HepG2 (cell line): ENCODE data around the gene MSH4. TPM values are rescaled to one million over a fixed set of nuclear protein-coding genes. Genes with fewer than 3 reads are reported as not detected.

Experiments
- ATAC-seq: fragments of 200-7000 bp; cut with Tn5 transposase; 3 replicates; pipeline ENCODE4 v1.9.1; 2020; ENCODE audit warnings: mild to moderate bottlenecking, moderate library complexity
- BruUV-seq: library from RNA; stranded (reverse); fragments of 400-500 nt; replicated peaks from 2 replicates; lab custom pipeline; 2021; lab: Mats Ljungman, UMichigan
- CTCF ChIA-PET: fragments of 300-600 bp; formaldehyde crosslinking; extraction: SDS; loops from one replicate; lab custom pipeline; 2021; ENCODE audit warnings: low total read pairs, inconsistent platforms, low intra/inter-chr PET ratio; lab: Yijun Ruan, JAX
- POLR2A ChIA-PET: fragments of 350-600 bp; sonication (Branson Sonifier 250); formaldehyde crosslinking; loops from one replicate; lab custom pipeline; 2020; ENCODE audit warnings: antibody characterized with exemption, inconsistent platforms; lab: Yijun Ruan, JAX
- DNase-seq: peaks from one replicate; pipeline ENCODE4 v3.0.0-alpha.2; 2015; ENCODE audit warnings: low spot score
- FAIRE-seq: peaks from 3 replicates; lab custom pipeline; 2011; peaks lifted over from hg19 to GRCh38; lab: Jason Lieb, UNC
- H2AFZ ChIP-seq: one replicate; pipeline ENCODE4 v1.6.1; 2011; ENCODE audit warnings: low read length, inconsistent platforms
- H3K27ac ChIP-seq: fragments of 300-600 bp; 3 replicates; pipeline ENCODE4 v1.8.0; 2011; ENCODE audit warnings: mixed run types, mild to moderate bottlenecking, mixed read lengths, low read length, inconsistent platforms; ENCODE audit not compliant: insufficient read depth; ENCODE audit errors: extremely low read length
- H3K27me3 ChIP-seq, 2 experiments: fragments of 200-600 bp in 1 of 2; 2 replicates in 1 of 2; 3 replicates in 1 of 2; pipeline versions ENCODE4 v1.6.0 to v1.8.0; 2011; ENCODE audit warnings: low read length in 2 of 2, mild to moderate bottlenecking in 2 of 2, moderate library complexity in 2 of 2, inconsistent platforms in 1 of 2; ENCODE audit not compliant: insufficient read depth in 2 of 2, control insufficient read depth in 1 of 2
- H3K36me3 ChIP-seq, 2 experiments: fragments of 200-600 bp in 1 of 2; replicated peaks in 1 of 2; 2 replicates in 1 of 2; 3 replicates in 1 of 2; pipeline versions ENCODE4 v1.5.1 to v1.8.0; 2011; ENCODE audit warnings: low read length in 2 of 2, inconsistent platforms in 1 of 2; ENCODE audit not compliant: insufficient read depth in 2 of 2, control insufficient read depth in 1 of 2
- H3K4me1 ChIP-seq: 2 replicates; pipeline ENCODE4 v1.5.1; 2012; ENCODE audit warnings: low read length, inconsistent platforms; ENCODE audit not compliant: insufficient read depth
- H3K4me2 ChIP-seq: 2 replicates; pipeline ENCODE4 v1.6.0; 2011; ENCODE audit warnings: low read depth, low read length, inconsistent platforms
- H3K4me3 ChIP-seq, 3 experiments: fragments of 200-600 bp in 1 of 3; sonication (generic), shearing (Covaris generic) in 1 of 3; replicated peaks in 1 of 3; 2 replicates each; pipeline ENCODE4 v1.5.1; 2011 to 2016; ENCODE audit warnings: low read length in 3 of 3, inconsistent platforms in 2 of 3, low read depth in 2 of 3, mild to moderate bottlenecking in 2 of 3, control low read depth in 1 of 3, mixed read lengths in 1 of 3; ENCODE audit not compliant: insufficient read depth in 1 of 3
- H3K79me2 ChIP-seq: one replicate; pipeline ENCODE4 v1.6.1; 2011; ENCODE audit warnings: low read length, inconsistent platforms; ENCODE audit not compliant: insufficient read depth
- H3K9ac ChIP-seq: 2 replicates; pipeline ENCODE4 v1.6.0; 2011; ENCODE audit warnings: mild to moderate bottlenecking, low read depth, low read length, inconsistent platforms; ENCODE audit not compliant: insufficient read depth
- H3K9me3 ChIP-seq: 2 replicates; pipeline ENCODE4 v1.5.1; 2012; ENCODE audit warnings: mild to moderate bottlenecking, low read length
- H4K20me1 ChIP-seq: 2 replicates; pipeline ENCODE4 v1.6.0; 2011; ENCODE audit warnings: inconsistent platforms, mild to moderate bottlenecking, low read length, moderate library complexity; ENCODE audit not compliant: insufficient read depth
- ATAD3A ChIP-seq: sonication (generic); formaldehyde crosslinking; IDR thresholded peaks from 2 replicates; pipeline ENCODE4 v1.4.0; 2020; ENCODE audit warnings: missing genetic modification reagents
- BRF2 ChIP-seq: sonication (generic); formaldehyde crosslinking; IDR thresholded peaks from 2 replicates; pipeline ENCODE4 v1.8.1; 2022; ENCODE audit warnings: mild to moderate bottlenecking, missing genetic modification reagents
- CREM ChIP-seq, 2 experiments: sonication (generic) in 1 of 2; formaldehyde crosslinking in 1 of 2; IDR thresholded peaks; 2 replicates each; pipeline versions ENCODE4 v1.4.0 to v1.6.1; 2016 to 2020; ENCODE audit warnings: antibody characterized with exemption in 1 of 2, mild to moderate bottlenecking in 1 of 2, missing genetic modification reagents in 1 of 2
- EZH2 ChIP-seq: conservative IDR thresholded peaks from 2 replicates; pipeline ENCODE4 v1.6.1; 2012; ENCODE audit warnings: mild to moderate bottlenecking, low read depth, low read length, moderate library complexity
- FOXM1 ChIP-seq: sonication (generic); formaldehyde crosslinking; IDR thresholded peaks from 2 replicates; pipeline ENCODE4 v1.5.0; 2020; ENCODE audit warnings: missing genetic modification reagents
- KLF13 ChIP-seq: sonication (generic); formaldehyde crosslinking; IDR thresholded peaks from 2 replicates; pipeline ENCODE4 v1.4.0; 2020; ENCODE audit warnings: mild to moderate bottlenecking, missing genetic modification reagents
- MED1 ChIP-seq: sonication (generic); formaldehyde crosslinking; IDR thresholded peaks from 2 replicates; pipeline ENCODE4 v1.4.0; 2020; ENCODE audit warnings: missing genetic modification reagents
- MYNN ChIP-seq: sonication (generic); formaldehyde crosslinking; IDR thresholded peaks from 2 replicates; pipeline ENCODE4 v1.4.0; 2020; ENCODE audit warnings: mild to moderate bottlenecking, low read depth, missing genetic modification reagents
- NFKB2 ChIP-seq: sonication (generic); formaldehyde crosslinking; IDR thresholded peaks from 2 replicates; pipeline ENCODE4 v1.4.0; 2020; ENCODE audit warnings: missing genetic modification reagents, borderline replicate concordance
- SALL1 ChIP-seq: sonication (generic); formaldehyde crosslinking; IDR thresholded peaks from 2 replicates; pipeline ENCODE4 v1.8.0; 2022; ENCODE audit warnings: mild to moderate bottlenecking, missing genetic modification reagents
- TARDBP ChIP-seq: sonication (generic); formaldehyde crosslinking; IDR thresholded peaks from 2 replicates; pipeline ENCODE4 v1.8.0; 2022; ENCODE audit warnings: mild to moderate bottlenecking, missing genetic modification reagents
- U2AF1 ChIP-seq: fragments of 200-400 bp; formaldehyde crosslinking; optimal IDR thresholded peaks from 2 replicates; pipeline ENCODE3; 2017; ENCODE audit warnings: mild to moderate bottlenecking, low read depth, low read length
- ZFP62 ChIP-seq: sonication (generic); formaldehyde crosslinking; IDR thresholded peaks from 2 replicates; pipeline ENCODE4 v1.4.0; 2020; ENCODE audit warnings: missing genetic modification reagents
- ZNF142 ChIP-seq: sonication (generic); formaldehyde crosslinking; IDR thresholded peaks from 2 replicates; pipeline ENCODE4 v1.4.0; 2020; ENCODE audit warnings: missing genetic modification reagents
- ZNF496 ChIP-seq: sonication (generic); formaldehyde crosslinking; IDR thresholded peaks from 2 replicates; pipeline ENCODE4 v1.8.1; 2023; ENCODE audit warnings: mild to moderate bottlenecking, moderate library complexity, missing genetic modification reagents; ENCODE audit not compliant: insufficient replicate concordance
- WGBS: methylation state at CpG from one replicate; pipeline ENCODE4 v1.1.6; 2017; ENCODE audit warnings: low lambda C conversion rate; 5-methylcytosine and 5-hydroxymethylcytosine counted together
- in situ Hi-C: cut with HindIII; loops from 2 replicates; pipeline ENCODE4 v1.10.0; 2017; ENCODE audit warnings: low pct_unique_long_range_greater_than_20kb; ENCODE audit not compliant: extremely low pct_ligation_motif_present
- intact Hi-C: fragments of 100-400 bp; cut with micrococcal nuclease; formaldehyde crosslinking; loops from one replicate; pipeline ENCODE4 v1.10.0; 2022; ENCODE audit not compliant: unreplicated experiment
- polyA plus RNA-seq, 8 experiments: library from polyadenylated mRNA; depleted of rRNA in 3 of 8; stranded (reverse) in 7 of 8; unstranded in 1 of 8; fragments of >200 nt; fragmentation: Illumina TruSeq in 4 of 8; extraction: Trizol in 4 of 8; gene quantifications; 2 replicates each; pipeline versions ENCODE4 v1.2.1 to v1.2.3, GENCODE V29; 2011 to 2016; ENCODE audit warnings: low read depth in 4 of 8, missing spikeins in 1 of 8, mixed read lengths in 1 of 8; ENCODE audit not compliant: insufficient read depth in 1 of 8
- total RNA-seq, 5 experiments: library from RNA; depleted of rRNA; stranded (reverse); fragments of >200 nt; fragmentation: Illumina TruSeq; extraction: Trizol; gene quantifications; 2 replicates each; pipeline ENCODE4 v1.2.3, GENCODE V29; 2016; ENCODE audit warnings: low read depth in 1 of 5
- TF ChIP-seq, protein P1 (sequence below): sonication (generic); formaldehyde crosslinking; IDR thresholded peaks from 2 replicates; pipeline ENCODE4 v1.5.0; 2020; ENCODE audit warnings: mild to moderate bottlenecking, missing genetic modification reagents

Gene MSH4
- total and polyA plus RNA-seq, 2 of the 13 experiments (the other 11 are each of a cell fraction or from before 2014, with no cell fraction given) = 0.01 to 0.09 TPM

DNA sequence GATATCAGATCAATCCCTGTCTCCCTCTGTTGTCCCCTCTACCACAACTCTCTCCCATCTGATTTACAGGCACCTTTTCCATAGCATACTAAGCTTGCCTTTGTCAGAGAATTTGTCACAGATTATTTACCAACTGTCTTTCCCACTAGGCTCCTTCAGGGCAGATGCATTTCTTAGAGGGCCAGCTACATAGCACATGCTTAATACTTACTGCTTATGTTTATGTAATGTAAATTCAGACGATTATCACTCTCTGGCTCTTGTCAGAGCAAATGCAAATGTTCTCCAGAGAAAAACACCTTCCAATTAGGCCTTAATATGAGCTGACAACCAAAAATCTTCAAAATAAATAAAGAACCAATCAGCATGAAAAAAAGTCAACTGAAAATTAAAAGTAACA lies 25.9 kb upstream of the MSH4 start (continued):
- no peak for TF ChIP-seq KLF13 (CRISPR knock-in tag)

DNA sequence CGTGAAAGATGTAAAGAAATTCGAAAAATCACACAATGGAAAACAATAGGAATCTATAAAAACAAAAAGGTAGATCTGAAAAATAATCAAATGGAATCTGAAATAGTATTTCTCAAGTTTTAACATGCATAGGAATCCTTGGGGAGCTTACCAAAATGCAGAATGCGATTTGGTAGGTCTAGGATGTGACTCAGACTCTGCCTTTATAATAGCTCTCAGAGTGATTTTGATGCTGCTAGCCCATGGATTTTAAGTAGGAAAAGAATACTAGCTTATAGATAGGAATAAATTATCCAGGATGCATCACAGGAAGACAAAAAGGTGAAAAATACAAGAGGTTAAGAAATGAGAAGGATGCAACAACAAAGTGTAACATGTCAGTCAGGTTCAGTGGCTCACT lies 24.7 kb upstream of the MSH4 start:
- Histone ChIP-seq H3K4me3 (no peak overlapping the region), H3K9ac (no peak overlapping the region), H4K20me1 (no peaks in the 10 kb centered on the region), H3K79me2 (no peaks in the 10 kb centered on the region), H2AFZ (no peak overlapping the region), H3K4me1 (no peaks in the 10 kb centered on the region), H3K36me3 (no peaks in the 10 kb centered on the region), H3K4me2 (no peak overlapping the region), H3K27me3 (no peaks in the 10 kb centered on the region), H3K27ac (no peak overlapping the region), H3K9me3 (no peaks in the 10 kb centered on the region)
- BruUV-seq = no TSS peak
- 16% methylated on average over 3 of the region's 3 CpGs for WGBS
- ChIA-PET CTCF (no interaction called here), POLR2A (interaction anchor here (1.4 kb wide), 1 partner anchor 14 kb away, joined by 4 read pairs; the partner anchor contains the start of gene RABGGTB)
- FAIRE-seq (no peak), DNase-seq (no peak), ATAC-seq (no peak)
- in situ Hi-C loops (no loop called here), intact Hi-C loops (no loop called here)
- TF ChIP-seq ZNF142 (CRISPR knock-in tag) = no peak
- no peak for TF ChIP-seq ZNF496 (CRISPR knock-in tag)
- TF ChIP-seq NFKB2 (CRISPR knock-in tag) = no peak
- no peak for TF ChIP-seq MYNN
- TF ChIP-seq, protein P1, sequence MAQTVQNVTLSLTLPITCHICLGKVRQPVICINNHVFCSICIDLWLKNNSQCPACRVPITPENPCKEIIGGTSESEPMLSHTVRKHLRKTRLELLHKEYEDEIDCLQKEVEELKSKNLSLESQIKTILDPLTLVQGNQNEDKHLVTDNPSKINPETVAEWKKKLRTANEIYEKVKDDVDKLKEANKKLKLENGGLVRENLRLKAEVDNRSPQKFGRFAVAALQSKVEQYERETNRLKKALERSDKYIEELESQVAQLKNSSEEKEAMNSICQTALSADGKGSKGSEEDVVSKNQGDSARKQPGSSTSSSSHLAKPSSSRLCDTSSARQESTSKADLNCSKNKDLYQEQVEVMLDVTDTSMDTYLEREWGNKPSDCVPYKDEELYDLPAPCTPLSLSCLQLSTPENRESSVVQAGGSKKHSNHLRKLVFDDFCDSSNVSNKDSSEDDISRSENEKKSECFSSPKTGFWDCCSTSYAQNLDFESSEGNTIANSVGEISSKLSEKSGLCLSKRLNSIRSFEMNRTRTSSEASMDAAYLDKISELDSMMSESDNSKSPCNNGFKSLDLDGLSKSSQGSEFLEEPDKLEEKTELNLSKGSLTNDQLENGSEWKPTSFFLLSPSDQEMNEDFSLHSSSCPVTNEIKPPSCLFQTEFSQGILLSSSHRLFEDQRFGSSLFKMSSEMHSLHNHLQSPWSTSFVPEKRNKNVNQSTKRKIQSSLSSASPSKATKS (CRISPR knock-in tag) = no peak
- no peak for TF ChIP-seq ZFP62 (CRISPR knock-in tag)
- no peak for TF ChIP-seq TARDBP (CRISPR knock-in tag)
- no peak for TF ChIP-seq CREM (IDR thresholded peaks at IDR 0.05)
- no peak for TF ChIP-seq CREM (CRISPR knock-in tag; IDR thresholded peaks at IDR 0.05)
- no peak for TF ChIP-seq U2AF1
- no peak for TF ChIP-seq FOXM1 (CRISPR knock-in tag)
- no peak for TF ChIP-seq EZH2
- TF ChIP-seq ATAD3A (CRISPR knock-in tag) = no peak
- no peak for TF ChIP-seq BRF2 (CRISPR knock-in tag)
- no peak for TF ChIP-seq MED1 (CRISPR knock-in tag)
- TF ChIP-seq SALL1 (CRISPR knock-in tag) = no peak
